ENCODE results near the gene SPATA17. TPM values are rescaled to one million over a fixed set of nuclear protein-coding genes. Genes with fewer than 3 reads are reported as not detected.

SPATA17 gene
- total RNA-seq, 1 experiment from 2014 or later, result not detected

- Histone ChIP-seq H3K36me3 (ENCODE audit: insufficient read depth, low read length, poor library complexity, severe bottlenecking) (no peaks in the 10 kb centered on the region), H3K9me3 (ENCODE audit: low read depth, low read length, poor library complexity, severe bottlenecking) (no peaks in the 10 kb centered on the region), H3K27me3 (replicated peaks; ENCODE audit: insufficient read depth, low read depth, low read length, poor library complexity) (peaks cover 58% of the 10 kb centered on the region), H3K4me3 (ENCODE audit: low read depth, low read length, poor library complexity, severe bottlenecking) (no peak overlapping the region), H3K27ac (ENCODE audit: low read depth, low read length, poor library complexity, severe bottlenecking) (no peak overlapping the region), H3K4me1 (ENCODE audit: insufficient read depth, low read length, poor library complexity, severe bottlenecking) (no peaks in the 10 kb centered on the region)
- intact Hi-C loops (cut with micrococcal nuclease; ENCODE audit: unreplicated experiment), result no loop called here
- DNase-seq (ENCODE audit: low spot score), result no peak
- TF ChIP-seq EZH2 (IDR thresholded peaks at IDR 0.05; ENCODE audit: borderline replicate concordance, low read depth, low read length, poor library complexity, severe bottlenecking), result no peak
- TF ChIP-seq, protein P1, sequence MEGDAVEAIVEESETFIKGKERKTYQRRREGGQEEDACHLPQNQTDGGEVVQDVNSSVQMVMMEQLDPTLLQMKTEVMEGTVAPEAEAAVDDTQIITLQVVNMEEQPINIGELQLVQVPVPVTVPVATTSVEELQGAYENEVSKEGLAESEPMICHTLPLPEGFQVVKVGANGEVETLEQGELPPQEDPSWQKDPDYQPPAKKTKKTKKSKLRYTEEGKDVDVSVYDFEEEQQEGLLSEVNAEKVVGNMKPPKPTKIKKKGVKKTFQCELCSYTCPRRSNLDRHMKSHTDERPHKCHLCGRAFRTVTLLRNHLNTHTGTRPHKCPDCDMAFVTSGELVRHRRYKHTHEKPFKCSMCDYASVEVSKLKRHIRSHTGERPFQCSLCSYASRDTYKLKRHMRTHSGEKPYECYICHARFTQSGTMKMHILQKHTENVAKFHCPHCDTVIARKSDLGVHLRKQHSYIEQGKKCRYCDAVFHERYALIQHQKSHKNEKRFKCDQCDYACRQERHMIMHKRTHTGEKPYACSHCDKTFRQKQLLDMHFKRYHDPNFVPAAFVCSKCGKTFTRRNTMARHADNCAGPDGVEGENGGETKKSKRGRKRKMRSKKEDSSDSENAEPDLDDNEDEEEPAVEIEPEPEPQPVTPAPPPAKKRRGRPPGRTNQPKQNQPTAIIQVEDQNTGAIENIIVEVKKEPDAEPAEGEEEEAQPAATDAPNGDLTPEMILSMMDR (conservative IDR thresholded peaks at IDR 0.05; ENCODE audit: low read depth, low read length), result no peak
- CTCF ChIA-PET, result no interaction called here
- POLR2A ChIA-PET (ENCODE audit: low non-redundant PET), result no interaction called here
- no TSS peak for BruUV-seq (replicated peaks)
Measured at GRCh38 chr1:217919683-217920388, 288.7 kb downstream of the SPATA17 start.

Other genes with a start within 250 kb of the SPATA17 start
- 14.2 and 15.3 TPM in 2 replicates for gene GPATCH2, start 254 bp upstream of the SPATA17 start, total RNA-seq (2021)

All from A673 (cell line).